ENCODE results near the gene SYT9.
"Not testable (repeated sequence)": the region's sequence is repeated elsewhere in the genome, so short reads cannot be mapped to it uniquely, and the experiment has no call there.

SYT9 gene

GRCh38 chr11:7513234-7514098 lies 261.8 kb downstream of the SYT9 start, which contains the start of gene PPFIBP2:
PPFIBP2 (plus strand) TSS chr11:7513999; CDS start chr11:7549476, 35,477 bp downstream.
- H3K27me3 ChIP-seq (ENCODE audit: control insufficient read depth, insufficient read depth, low read length), result peaks cover 16% of the 10 kb centered on the region
- no peaks in the 10 kb centered on the region for H3K36me3 ChIP-seq (ENCODE audit: control insufficient read depth, insufficient read depth, low read length)
- H3K9ac ChIP-seq (ENCODE audit: low read depth, low read length), result peak within 1 kb of the TSS; percentile 70
- no peaks in the 10 kb centered on the region for H3K9me3 ChIP-seq (ENCODE audit: control insufficient read depth, insufficient read depth, low read length)
- peaks cover 5% of the 10 kb centered on the region for H3K4me1 ChIP-seq (ENCODE audit: control insufficient read depth, insufficient read depth, low read length)
- peak within 1 kb of the TSS; percentile 85 for H3K4me3 ChIP-seq (ENCODE audit: low read depth, low read length)

GRCh38 chr11:7514099-7514591 lies 262.4 kb downstream of the SYT9 start:
- Histone ChIP-seq H3K4me3 (ENCODE audit: low read depth, low read length) (peak overlapping the region; percentile 85), H3K9ac (ENCODE audit: low read depth, low read length) (peak overlapping the region; percentile 70), H3K4me1 (ENCODE audit: control insufficient read depth, insufficient read depth, low read length) (peaks cover 5% of the 10 kb centered on the region), H3K9me3 (ENCODE audit: control insufficient read depth, insufficient read depth, low read length) (no peaks in the 10 kb centered on the region), H3K27me3 (ENCODE audit: control insufficient read depth, insufficient read depth, low read length) (peaks cover 16% of the 10 kb centered on the region), H3K36me3 (ENCODE audit: control insufficient read depth, insufficient read depth, low read length) (no peaks in the 10 kb centered on the region)

- Histone ChIP-seq H3K27me3 (ENCODE audit: control insufficient read depth, insufficient read depth, low read length) (peaks cover 16% of the 10 kb centered on the region), H3K9ac (ENCODE audit: low read depth, low read length) (no peak overlapping the region), H3K4me1 (ENCODE audit: control insufficient read depth, insufficient read depth, low read length) (peaks cover 5% of the 10 kb centered on the region), H3K9me3 (ENCODE audit: control insufficient read depth, insufficient read depth, low read length) (no peaks in the 10 kb centered on the region), H3K4me3 (ENCODE audit: low read depth, low read length) (no peak overlapping the region), H3K36me3 (ENCODE audit: control insufficient read depth, insufficient read depth, low read length) (no peaks in the 10 kb centered on the region)
Measured at GRCh38 chr11:7515447-7515886, 263.8 kb downstream of the SYT9 start.

DNA sequence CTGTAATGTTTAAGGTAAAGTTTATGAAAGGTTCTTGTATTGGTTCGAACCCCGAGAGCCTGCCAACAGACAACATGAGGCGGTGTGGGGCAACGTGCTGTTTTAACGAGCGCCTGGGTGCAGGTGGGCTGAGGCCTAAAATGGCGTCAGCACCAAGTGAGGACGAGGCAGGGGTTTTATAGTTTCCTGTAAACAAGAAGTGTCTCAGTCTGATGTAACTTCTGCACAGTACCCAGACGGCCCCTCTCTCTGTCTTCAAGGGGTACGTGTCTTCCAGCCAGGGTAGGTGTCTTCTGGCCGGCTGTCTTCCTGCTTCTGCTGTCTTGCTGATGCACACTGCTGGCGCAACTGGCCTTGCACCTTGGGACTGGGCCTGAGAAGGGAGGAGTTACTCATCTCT lies 264.8 kb downstream of the SYT9 start:
- H3K4me3 ChIP-seq (ENCODE audit: low read depth, low read length), result no peak overlapping the region
- H3K9me3 ChIP-seq (ENCODE audit: control insufficient read depth, insufficient read depth, low read length), result no peaks in the 10 kb centered on the region
- peaks cover 5% of the 10 kb centered on the region for H3K4me1 ChIP-seq (ENCODE audit: control insufficient read depth, insufficient read depth, low read length)

DNA sequence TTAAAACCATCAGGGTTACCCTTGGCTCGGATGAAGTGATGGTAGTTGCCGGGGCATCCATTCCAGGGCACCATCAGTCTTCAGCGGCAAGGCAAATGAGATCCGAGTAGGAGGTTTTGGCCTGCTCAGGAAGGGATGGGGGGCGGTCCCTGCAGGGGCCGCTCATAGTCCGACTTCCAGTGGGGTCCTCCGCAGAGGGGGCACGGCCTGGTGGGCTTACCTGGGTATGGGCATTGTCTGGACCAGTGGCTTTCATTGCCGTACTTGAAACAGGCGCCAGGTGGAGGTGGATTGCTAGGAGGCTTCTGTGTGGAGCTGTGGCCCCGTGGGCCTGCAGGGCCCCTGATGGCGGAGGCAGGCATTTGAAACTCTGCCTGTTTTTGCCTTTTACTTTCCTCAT lies 266.0 kb downstream of the SYT9 start:
- H3K9me3 ChIP-seq (ENCODE audit: control insufficient read depth, insufficient read depth, low read length); H3K36me3 ChIP-seq (ENCODE audit: control insufficient read depth, insufficient read depth, low read length); H3K4me3 ChIP-seq (ENCODE audit: low read depth, low read length); H3K9ac ChIP-seq (ENCODE audit: low read depth, low read length); H3K4me1 ChIP-seq (ENCODE audit: control insufficient read depth, insufficient read depth, low read length): not testable (repeated sequence)
- peaks cover 16% of the 10 kb centered on the region for H3K27me3 ChIP-seq (ENCODE audit: control insufficient read depth, insufficient read depth, low read length)

More for the DNA sequence above, 264.8 kb downstream of the SYT9 start:
- Histone ChIP-seq H3K36me3 (ENCODE audit: control insufficient read depth, insufficient read depth, low read length) (no peaks in the 10 kb centered on the region), H3K9ac (ENCODE audit: low read depth, low read length) (no peak overlapping the region), H3K27me3 (ENCODE audit: control insufficient read depth, insufficient read depth, low read length) (peaks cover 16% of the 10 kb centered on the region)
